ENCODE measurements around the gene KLHL29. TPM values are rescaled to one million over a fixed set of nuclear protein-coding genes. Genes with fewer than 3 reads are reported as not detected.

KLHL29 gene
- polyA plus RNA-seq, 1 donor from 2014 or later: 42.4 TPM

DNA sequence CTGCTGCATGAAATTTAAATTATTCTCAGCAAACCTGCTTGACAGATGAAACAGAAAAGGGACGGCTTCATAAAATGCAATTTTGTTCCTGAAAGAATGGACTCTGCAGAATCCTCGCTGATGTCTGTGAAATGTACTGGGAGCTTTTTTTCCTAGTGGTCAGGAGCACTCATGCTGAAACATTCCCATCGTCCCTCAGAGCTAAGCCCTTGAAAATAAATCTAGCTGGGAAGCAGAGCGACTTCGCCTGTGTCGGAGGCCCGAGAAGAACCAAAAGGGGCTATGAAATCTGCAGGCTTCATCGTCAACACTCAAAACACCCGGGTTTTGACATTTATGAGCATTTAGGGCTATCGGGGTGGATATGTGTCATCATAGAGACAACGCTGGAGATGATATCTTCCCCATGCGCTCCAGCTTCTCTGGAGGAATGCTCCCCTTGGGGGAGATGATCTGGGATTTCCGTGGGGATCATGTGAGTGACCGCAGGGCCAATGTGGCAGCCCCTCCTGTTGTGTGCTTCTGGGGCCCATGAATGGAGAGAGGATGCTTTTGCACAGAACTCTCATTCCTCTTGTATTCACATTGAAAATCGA, 182.3 kb downstream of the KLHL29 start:
- Histone ChIP-seq H3K4me2 (ENCODE audit: low read length) (no peak overlapping the region), H3F3A (ENCODE audit: insufficient read depth, low read length, poor library complexity, severe bottlenecking) (no peaks in the 10 kb centered on the region), H3K27me3 (ENCODE audit: insufficient read depth, low read depth, low read length) (no peaks in the 10 kb centered on the region), H3K9ac (ENCODE audit: low read length) (no peak overlapping the region), H2AFZ (ENCODE audit: low read depth, low read length) (no peak overlapping the region), H3K4me3 (ENCODE audit: low read length) (no peak overlapping the region), H3K9me2 (ENCODE audit: insufficient read depth, low read length) (no peaks in the 10 kb centered on the region), H3K79me2 (replicated peaks; ENCODE audit: insufficient read depth, low read length) (no peaks in the 10 kb centered on the region), H3K27ac (ENCODE audit: low read length) (no peak overlapping the region), H4K20me1 (ENCODE audit: insufficient read depth) (peaks cover 4% of the 10 kb centered on the region), H3K9me3 (ENCODE audit: low read length) (no peaks in the 10 kb centered on the region), H3K36me3 (ENCODE audit: insufficient read depth, low read length) (no peaks in the 10 kb centered on the region)
- TF ChIP-seq POLR2AphosphoS5 (IDR thresholded peaks at IDR 0.05) (no peak), TAF1 (IDR thresholded peaks at IDR 0.05; ENCODE audit: low read depth) (no peak), MXI1 (conservative IDR thresholded peaks at IDR 0.05; ENCODE audit: poor library complexity, severe bottlenecking) (no peak), SMC3 (conservative IDR thresholded peaks at IDR 0.05; ENCODE audit: poor library complexity) (no peak), EP300 (conservative IDR thresholded peaks at IDR 0.05; ENCODE audit: poor library complexity, severe bottlenecking) (no peak), EZH2 (IDR thresholded peaks at IDR 0.05; ENCODE audit: borderline replicate concordance, insufficient read depth, low read length, poor library complexity, severe bottlenecking) (no peak)
- TF ChIP-seq, protein P1, sequence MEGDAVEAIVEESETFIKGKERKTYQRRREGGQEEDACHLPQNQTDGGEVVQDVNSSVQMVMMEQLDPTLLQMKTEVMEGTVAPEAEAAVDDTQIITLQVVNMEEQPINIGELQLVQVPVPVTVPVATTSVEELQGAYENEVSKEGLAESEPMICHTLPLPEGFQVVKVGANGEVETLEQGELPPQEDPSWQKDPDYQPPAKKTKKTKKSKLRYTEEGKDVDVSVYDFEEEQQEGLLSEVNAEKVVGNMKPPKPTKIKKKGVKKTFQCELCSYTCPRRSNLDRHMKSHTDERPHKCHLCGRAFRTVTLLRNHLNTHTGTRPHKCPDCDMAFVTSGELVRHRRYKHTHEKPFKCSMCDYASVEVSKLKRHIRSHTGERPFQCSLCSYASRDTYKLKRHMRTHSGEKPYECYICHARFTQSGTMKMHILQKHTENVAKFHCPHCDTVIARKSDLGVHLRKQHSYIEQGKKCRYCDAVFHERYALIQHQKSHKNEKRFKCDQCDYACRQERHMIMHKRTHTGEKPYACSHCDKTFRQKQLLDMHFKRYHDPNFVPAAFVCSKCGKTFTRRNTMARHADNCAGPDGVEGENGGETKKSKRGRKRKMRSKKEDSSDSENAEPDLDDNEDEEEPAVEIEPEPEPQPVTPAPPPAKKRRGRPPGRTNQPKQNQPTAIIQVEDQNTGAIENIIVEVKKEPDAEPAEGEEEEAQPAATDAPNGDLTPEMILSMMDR (IDR thresholded peaks at IDR 0.05; ENCODE audit: poor library complexity, severe bottlenecking): no peak
- TF ChIP-seq, protein P2, sequence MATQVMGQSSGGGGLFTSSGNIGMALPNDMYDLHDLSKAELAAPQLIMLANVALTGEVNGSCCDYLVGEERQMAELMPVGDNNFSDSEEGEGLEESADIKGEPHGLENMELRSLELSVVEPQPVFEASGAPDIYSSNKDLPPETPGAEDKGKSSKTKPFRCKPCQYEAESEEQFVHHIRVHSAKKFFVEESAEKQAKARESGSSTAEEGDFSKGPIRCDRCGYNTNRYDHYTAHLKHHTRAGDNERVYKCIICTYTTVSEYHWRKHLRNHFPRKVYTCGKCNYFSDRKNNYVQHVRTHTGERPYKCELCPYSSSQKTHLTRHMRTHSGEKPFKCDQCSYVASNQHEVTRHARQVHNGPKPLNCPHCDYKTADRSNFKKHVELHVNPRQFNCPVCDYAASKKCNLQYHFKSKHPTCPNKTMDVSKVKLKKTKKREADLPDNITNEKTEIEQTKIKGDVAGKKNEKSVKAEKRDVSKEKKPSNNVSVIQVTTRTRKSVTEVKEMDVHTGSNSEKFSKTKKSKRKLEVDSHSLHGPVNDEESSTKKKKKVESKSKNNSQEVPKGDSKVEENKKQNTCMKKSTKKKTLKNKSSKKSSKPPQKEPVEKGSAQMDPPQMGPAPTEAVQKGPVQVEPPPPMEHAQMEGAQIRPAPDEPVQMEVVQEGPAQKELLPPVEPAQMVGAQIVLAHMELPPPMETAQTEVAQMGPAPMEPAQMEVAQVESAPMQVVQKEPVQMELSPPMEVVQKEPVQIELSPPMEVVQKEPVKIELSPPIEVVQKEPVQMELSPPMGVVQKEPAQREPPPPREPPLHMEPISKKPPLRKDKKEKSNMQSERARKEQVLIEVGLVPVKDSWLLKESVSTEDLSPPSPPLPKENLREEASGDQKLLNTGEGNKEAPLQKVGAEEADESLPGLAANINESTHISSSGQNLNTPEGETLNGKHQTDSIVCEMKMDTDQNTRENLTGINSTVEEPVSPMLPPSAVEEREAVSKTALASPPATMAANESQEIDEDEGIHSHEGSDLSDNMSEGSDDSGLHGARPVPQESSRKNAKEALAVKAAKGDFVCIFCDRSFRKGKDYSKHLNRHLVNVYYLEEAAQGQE (IDR thresholded peaks at IDR 0.05; ENCODE audit: borderline replicate concordance): no peak

DNA sequence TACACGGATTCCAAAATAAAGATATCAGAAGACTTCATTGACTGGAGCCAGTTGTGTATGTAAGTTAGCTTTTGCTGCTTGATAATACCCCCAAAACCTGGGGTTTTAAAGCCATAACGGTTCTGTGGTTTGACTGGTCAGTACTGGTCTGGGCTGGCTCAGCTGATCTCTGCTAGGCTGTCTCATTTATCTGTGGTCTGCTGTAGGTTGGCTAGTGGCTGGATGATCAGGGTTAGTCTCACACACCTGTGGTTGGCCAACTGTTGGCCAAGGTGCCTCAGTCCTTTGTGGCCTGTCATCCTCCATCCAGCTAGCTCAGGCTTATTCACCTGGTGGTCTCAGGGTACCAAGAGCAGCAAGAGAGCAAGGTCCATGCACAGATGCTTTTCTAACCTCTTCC, 183.2 kb downstream of the KLHL29 start:
- H3K4me2 ChIP-seq (ENCODE audit: low read length): no peak overlapping the region
- H3K27me3 ChIP-seq (ENCODE audit: insufficient read depth, low read depth, low read length): no peaks in the 10 kb centered on the region
- H3F3A ChIP-seq (ENCODE audit: insufficient read depth, low read length, poor library complexity, severe bottlenecking): no peaks in the 10 kb centered on the region
- peaks cover 4% of the 10 kb centered on the region for H4K20me1 ChIP-seq (ENCODE audit: insufficient read depth)
- no peak overlapping the region for H3K4me3 ChIP-seq (ENCODE audit: low read length)
- no peaks in the 10 kb centered on the region for H3K79me2 ChIP-seq (replicated peaks; ENCODE audit: insufficient read depth, low read length)
- TF ChIP-seq, protein P2 (IDR thresholded peaks at IDR 0.05; ENCODE audit: borderline replicate concordance): no peak
- no peak for TF ChIP-seq POLR2AphosphoS5 (IDR thresholded peaks at IDR 0.05)
- TF ChIP-seq SMC3 (conservative IDR thresholded peaks at IDR 0.05; ENCODE audit: poor library complexity): no peak
- TF ChIP-seq RAD21 (conservative IDR thresholded peaks at IDR 0.05): no peak
- no peak for TF ChIP-seq MXI1 (conservative IDR thresholded peaks at IDR 0.05; ENCODE audit: poor library complexity, severe bottlenecking)
- no peak for TF ChIP-seq TAF1 (IDR thresholded peaks at IDR 0.05; ENCODE audit: low read depth)
- no peak for TF ChIP-seq EZH2 (IDR thresholded peaks at IDR 0.05; ENCODE audit: borderline replicate concordance, insufficient read depth, low read length, poor library complexity, severe bottlenecking)
- TF ChIP-seq, protein P1 (IDR thresholded peaks at IDR 0.05; ENCODE audit: poor library complexity, severe bottlenecking): no peak
- no peak for TF ChIP-seq EP300 (conservative IDR thresholded peaks at IDR 0.05; ENCODE audit: poor library complexity, severe bottlenecking)
- H3K9me2 ChIP-seq (ENCODE audit: insufficient read depth, low read length): no peaks in the 10 kb centered on the region
- H3K27ac ChIP-seq (ENCODE audit: low read length): no peak overlapping the region
- no peak overlapping the region for H3K9ac ChIP-seq (ENCODE audit: low read length)
- H3K9me3 ChIP-seq (ENCODE audit: low read length): no peaks in the 10 kb centered on the region
- no peak overlapping the region for H2AFZ ChIP-seq (ENCODE audit: low read depth, low read length)
- H3K36me3 ChIP-seq (ENCODE audit: insufficient read depth, low read length): no peaks in the 10 kb centered on the region
